Fibroblast of lung (primary cell): Measurements from ENCODE around the gene HMGCS2. TPM values are rescaled to one million over a fixed set of nuclear protein-coding genes. Genes with fewer than 3 reads are reported as not detected.
A peak's percentile ranks its signal among the peaks of the same experiment; 100 is the strongest.

Experiments used
- DNase-seq, 2 donors: peaks; one replicate each; pipeline versions ENCODE4 v3.0.0 to v3.0.0-alpha.2; 2010; ENCODE audit warnings: low read depth in 2 of 2
- H2AFZ ChIP-seq: 2 replicates; pipeline ENCODE4 v1.5.1; 2012; ENCODE audit warnings: low read length, control low read depth, inconsistent platforms
- H3K27ac ChIP-seq: 2 replicates; pipeline ENCODE4 v1.5.1; 2011; ENCODE audit warnings: low read length, control low read depth; ENCODE audit not compliant: insufficient read depth
- H3K27me3 ChIP-seq: 2 replicates; pipeline ENCODE4 v1.5.1; 2011; ENCODE audit warnings: mild to moderate bottlenecking, low read length; ENCODE audit not compliant: control insufficient read depth, insufficient read depth
- H3K36me3 ChIP-seq: 2 replicates; pipeline ENCODE4 v1.5.1; 2011; ENCODE audit warnings: low read length; ENCODE audit not compliant: control insufficient read depth, insufficient read depth
- H3K4me1 ChIP-seq: 2 replicates; pipeline ENCODE4 v1.5.1; 2011; ENCODE audit warnings: low read length; ENCODE audit not compliant: control insufficient read depth, insufficient read depth; ENCODE audit errors: extremely low read depth
- H3K4me2 ChIP-seq: 2 replicates; pipeline ENCODE4 v1.5.1; 2011; ENCODE audit warnings: low read length, control low read depth; ENCODE audit not compliant: insufficient read depth; ENCODE audit errors: extremely low read depth
- H3K4me3 ChIP-seq, 4 experiments: fragments of 200-600 bp in 1 of 4; sonication (generic) in 1 of 4; replicated peaks in 1 of 4; 2 replicates each; pipeline ENCODE4 v1.5.1; 2011 to 2016; ENCODE audit warnings: low read length in 4 of 4, low read depth in 3 of 4, mild to moderate bottlenecking in 3 of 4, control low read depth in 2 of 4, inconsistent platforms in 1 of 4, mixed read lengths in 1 of 4; ENCODE audit not compliant: insufficient read depth in 1 of 4; ENCODE audit errors: control extremely low read depth in 1 of 4
- H3K79me2 ChIP-seq: 2 replicates; pipeline ENCODE4 v1.5.1; 2012; ENCODE audit warnings: mild to moderate bottlenecking, low read length, inconsistent platforms; ENCODE audit not compliant: control insufficient read depth, insufficient read depth
- H3K9ac ChIP-seq: 2 replicates; pipeline ENCODE4 v1.5.1; 2011; ENCODE audit warnings: mild to moderate bottlenecking, low read length, control low read depth; ENCODE audit not compliant: insufficient read depth
- H3K9me3 ChIP-seq: 2 replicates; pipeline ENCODE4 v1.5.1; 2012; ENCODE audit warnings: low read depth, low read length; ENCODE audit not compliant: control insufficient read depth, insufficient read depth
- H4K20me1 ChIP-seq: 2 replicates; pipeline ENCODE4 v1.5.1; 2011; ENCODE audit warnings: low read length; ENCODE audit not compliant: control insufficient read depth, insufficient read depth; ENCODE audit errors: extremely low read depth
- EZH2 ChIP-seq: IDR thresholded peaks from 2 replicates; pipeline ENCODE4 v1.5.1; 2012; ENCODE audit warnings: low read length, control low read depth, mild to moderate bottlenecking; ENCODE audit errors: missing control alignments
- polyA plus RNA-seq, 2 donors: library from polyadenylated mRNA; depleted of rRNA in 1 of 2; stranded (reverse) in 1 of 2; unstranded in 1 of 2; fragments of >200 nt; gene quantifications; 2 replicates each; pipeline ENCODE4 v1.2.1, GENCODE V29; 2011 to 2012; ENCODE audit warnings: missing spikeins in 1 of 2
- total RNA-seq: library from RNA; depleted of rRNA; stranded (reverse); fragments of >200 nt; gene quantifications from 2 replicates; pipeline ENCODE4 v1.2.1, GENCODE V29; 2014
- TF ChIP-seq, protein P1 (sequence below), 2 donors: IDR thresholded peaks in 1 of 2; conservative IDR thresholded peaks in 1 of 2; 1 replicate in 1 of 2; 2 replicates in 1 of 2; pipeline ENCODE4 v1.5.1; 2011 to 2012; ENCODE audit warnings: low read length in 2 of 2, control low read depth in 1 of 2, inconsistent platforms in 1 of 2, low read depth in 1 of 2, mild to moderate bottlenecking in 1 of 2

Gene HMGCS2
- total and polyA plus RNA-seq, 2 donors (not counting 1 experiment from before 2014, with no cell fraction given): not detected

- Histone ChIP-seq H3K4me1 (peaks cover 2% of the 10 kb centered on the region), H3K36me3 (no peaks in the 10 kb centered on the region), H3K79me2 (no peaks in the 10 kb centered on the region), H3K4me3 (no peak overlapping the region), H4K20me1 (no peaks in the 10 kb centered on the region), H3K9ac (no peak overlapping the region), H3K4me2 (no peak overlapping the region), H3K27ac (no peak overlapping the region), H2AFZ (no peak overlapping the region), H3K9me3 (no peaks in the 10 kb centered on the region), H3K27me3 (peaks cover 9% of the 10 kb centered on the region)
- DNase-seq: no peak
- TF ChIP-seq, protein P1, sequence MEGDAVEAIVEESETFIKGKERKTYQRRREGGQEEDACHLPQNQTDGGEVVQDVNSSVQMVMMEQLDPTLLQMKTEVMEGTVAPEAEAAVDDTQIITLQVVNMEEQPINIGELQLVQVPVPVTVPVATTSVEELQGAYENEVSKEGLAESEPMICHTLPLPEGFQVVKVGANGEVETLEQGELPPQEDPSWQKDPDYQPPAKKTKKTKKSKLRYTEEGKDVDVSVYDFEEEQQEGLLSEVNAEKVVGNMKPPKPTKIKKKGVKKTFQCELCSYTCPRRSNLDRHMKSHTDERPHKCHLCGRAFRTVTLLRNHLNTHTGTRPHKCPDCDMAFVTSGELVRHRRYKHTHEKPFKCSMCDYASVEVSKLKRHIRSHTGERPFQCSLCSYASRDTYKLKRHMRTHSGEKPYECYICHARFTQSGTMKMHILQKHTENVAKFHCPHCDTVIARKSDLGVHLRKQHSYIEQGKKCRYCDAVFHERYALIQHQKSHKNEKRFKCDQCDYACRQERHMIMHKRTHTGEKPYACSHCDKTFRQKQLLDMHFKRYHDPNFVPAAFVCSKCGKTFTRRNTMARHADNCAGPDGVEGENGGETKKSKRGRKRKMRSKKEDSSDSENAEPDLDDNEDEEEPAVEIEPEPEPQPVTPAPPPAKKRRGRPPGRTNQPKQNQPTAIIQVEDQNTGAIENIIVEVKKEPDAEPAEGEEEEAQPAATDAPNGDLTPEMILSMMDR (conservative IDR thresholded peaks at IDR 0.05 in 1 of 2, IDR thresholded peaks at IDR 0.05 in 1 of 2; ENCODE audit: low read depth in 1 of 2, low read length in 2 of 2): no peak
- no peak for TF ChIP-seq EZH2
These were observed 3.6 kb upstream of the HMGCS2 start for GRCh38 chr1:119772298-119772697.

GRCh38 chr1:119771770-119772169, 3.1 kb upstream of the HMGCS2 start:
- Histone ChIP-seq H2AFZ (no peak overlapping the region), H3K4me1 (peaks cover 2% of the 10 kb centered on the region), H3K9ac (no peak overlapping the region), H3K36me3 (no peaks in the 10 kb centered on the region), H3K27ac (no peak overlapping the region), H3K27me3 (peaks cover 14% of the 10 kb centered on the region), H3K4me3 (no peak overlapping the region), H3K9me3 (no peaks in the 10 kb centered on the region), H3K4me2 (no peak overlapping the region), H4K20me1 (no peaks in the 10 kb centered on the region), H3K79me2 (no peaks in the 10 kb centered on the region)
- no peak for TF ChIP-seq EZH2
- TF ChIP-seq, protein P1 (conservative IDR thresholded peaks at IDR 0.05 in 1 of 2, IDR thresholded peaks at IDR 0.05 in 1 of 2; ENCODE audit: low read depth in 1 of 2, low read length in 2 of 2): no peak
- peak in 1 of 2 donors; percentile 65 for DNase-seq

DNA sequence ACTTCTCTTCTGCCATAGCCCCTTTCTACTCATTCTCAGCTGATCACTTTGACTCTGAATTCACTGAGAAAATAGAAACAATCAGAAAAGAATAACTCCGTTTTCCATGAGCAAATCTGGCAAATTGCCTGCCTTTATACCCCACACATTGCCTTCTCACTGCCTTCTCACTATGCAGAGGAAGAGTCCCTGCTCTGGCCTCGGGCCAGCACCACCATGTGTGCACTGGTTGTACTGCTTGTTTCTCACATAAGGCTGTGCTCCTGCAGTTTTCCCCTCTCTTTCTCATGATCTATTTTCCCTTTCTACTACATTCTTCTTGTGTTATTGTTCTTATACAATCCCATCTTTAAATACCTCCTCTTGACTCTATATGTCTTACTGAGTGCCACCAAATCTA, 2.3 kb upstream of the HMGCS2 start:
- Histone ChIP-seq H3K9me3 (no peaks in the 10 kb centered on the region), H3K9ac (no peak overlapping the region), H3K4me2 (no peak overlapping the region), H3K4me3 (no peak overlapping the region), H3K27ac (no peak overlapping the region), H4K20me1 (no peaks in the 10 kb centered on the region), H2AFZ (no peak overlapping the region), H3K79me2 (no peaks in the 10 kb centered on the region), H3K36me3 (no peaks in the 10 kb centered on the region), H3K4me1 (peaks cover 2% of the 10 kb centered on the region), H3K27me3 (peaks cover 19% of the 10 kb centered on the region)
- TF ChIP-seq, protein P1 (conservative IDR thresholded peaks at IDR 0.05 in 1 of 2, IDR thresholded peaks at IDR 0.05 in 1 of 2; ENCODE audit: low read depth in 1 of 2, low read length in 2 of 2): no peak
- TF ChIP-seq EZH2: no peak
- no peak for DNase-seq
